HepG2 (cell line): ENCODE results near the gene SPEM2. TPM values are rescaled to one million over a fixed set of nuclear protein-coding genes. Genes with fewer than 3 reads are reported as not detected.
A peak's percentile ranks its signal among the peaks of the same experiment; 100 is the strongest.

ENCODE experiments used
- ATAC-seq: fragments of 200-7000 bp; cut with Tn5 transposase; 3 replicates; pipeline ENCODE4 v1.9.1; 2020; ENCODE audit warnings: mild to moderate bottlenecking, moderate library complexity
- BruUV-seq: library from RNA; stranded (reverse); fragments of 400-500 nt; replicated peaks from 2 replicates; lab custom pipeline; 2021; lab: Mats Ljungman, UMichigan
- CTCF ChIA-PET: fragments of 300-600 bp; formaldehyde crosslinking; extraction: SDS; loops from one replicate; lab custom pipeline; 2021; ENCODE audit warnings: low total read pairs, inconsistent platforms, low intra/inter-chr PET ratio; lab: Yijun Ruan, JAX
- POLR2A ChIA-PET: fragments of 350-600 bp; sonication (Branson Sonifier 250); formaldehyde crosslinking; loops from one replicate; lab custom pipeline; 2020; ENCODE audit warnings: antibody characterized with exemption, inconsistent platforms; lab: Yijun Ruan, JAX
- DNase-seq: peaks from one replicate; pipeline ENCODE4 v3.0.0-alpha.2; 2015; ENCODE audit warnings: low spot score
- FAIRE-seq: peaks from 3 replicates; lab custom pipeline; 2011; peaks lifted over from hg19 to GRCh38; lab: Jason Lieb, UNC
- H2AFZ ChIP-seq: one replicate; pipeline ENCODE4 v1.6.1; 2011; ENCODE audit warnings: low read length, inconsistent platforms
- H3K27ac ChIP-seq: fragments of 300-600 bp; 3 replicates; pipeline ENCODE4 v1.8.0; 2011; ENCODE audit warnings: mixed run types, mild to moderate bottlenecking, mixed read lengths, low read length, inconsistent platforms; ENCODE audit not compliant: insufficient read depth; ENCODE audit errors: extremely low read length
- H3K27me3 ChIP-seq, 2 experiments: fragments of 200-600 bp in 1 of 2; 2 replicates in 1 of 2; 3 replicates in 1 of 2; pipeline versions ENCODE4 v1.6.0 to v1.8.0; 2011; ENCODE audit warnings: low read length in 2 of 2, mild to moderate bottlenecking in 2 of 2, moderate library complexity in 2 of 2, inconsistent platforms in 1 of 2; ENCODE audit not compliant: insufficient read depth in 2 of 2, control insufficient read depth in 1 of 2
- H3K36me3 ChIP-seq, 2 experiments: fragments of 200-600 bp in 1 of 2; replicated peaks in 1 of 2; 2 replicates in 1 of 2; 3 replicates in 1 of 2; pipeline versions ENCODE4 v1.5.1 to v1.8.0; 2011; ENCODE audit warnings: low read length in 2 of 2, inconsistent platforms in 1 of 2; ENCODE audit not compliant: insufficient read depth in 2 of 2, control insufficient read depth in 1 of 2
- H3K4me1 ChIP-seq: 2 replicates; pipeline ENCODE4 v1.5.1; 2012; ENCODE audit warnings: low read length, inconsistent platforms; ENCODE audit not compliant: insufficient read depth
- H3K4me2 ChIP-seq: 2 replicates; pipeline ENCODE4 v1.6.0; 2011; ENCODE audit warnings: low read depth, low read length, inconsistent platforms
- H3K4me3 ChIP-seq, 3 experiments: fragments of 200-600 bp in 1 of 3; sonication (generic), shearing (Covaris generic) in 1 of 3; replicated peaks in 1 of 3; 2 replicates each; pipeline ENCODE4 v1.5.1; 2011 to 2016; ENCODE audit warnings: low read length in 3 of 3, inconsistent platforms in 2 of 3, low read depth in 2 of 3, mild to moderate bottlenecking in 2 of 3, control low read depth in 1 of 3, mixed read lengths in 1 of 3; ENCODE audit not compliant: insufficient read depth in 1 of 3
- H3K79me2 ChIP-seq: one replicate; pipeline ENCODE4 v1.6.1; 2011; ENCODE audit warnings: low read length, inconsistent platforms; ENCODE audit not compliant: insufficient read depth
- H3K9ac ChIP-seq: 2 replicates; pipeline ENCODE4 v1.6.0; 2011; ENCODE audit warnings: mild to moderate bottlenecking, low read depth, low read length, inconsistent platforms; ENCODE audit not compliant: insufficient read depth
- H3K9me3 ChIP-seq: 2 replicates; pipeline ENCODE4 v1.5.1; 2012; ENCODE audit warnings: mild to moderate bottlenecking, low read length
- H4K20me1 ChIP-seq: 2 replicates; pipeline ENCODE4 v1.6.0; 2011; ENCODE audit warnings: inconsistent platforms, mild to moderate bottlenecking, low read length, moderate library complexity; ENCODE audit not compliant: insufficient read depth
- AGO2 ChIP-seq: fragments of 200-400 bp; formaldehyde crosslinking; optimal IDR thresholded peaks from 2 replicates; pipeline ENCODE3; 2017; ENCODE audit warnings: mild to moderate bottlenecking, low read depth, low read length, moderate library complexity
- CHD4 ChIP-seq: fragments of 200-600 bp; sonication (generic); IDR thresholded peaks from 2 replicates; pipeline ENCODE4 v1.7.0; 2017; ENCODE audit warnings: mild to moderate bottlenecking, low read length, borderline replicate concordance
- SMARCE1 ChIP-seq: fragments of 450-650 bp; IDR thresholded peaks from 2 replicates; pipeline ENCODE4 v1.6.1; 2017; ENCODE audit warnings: borderline replicate concordance
- TRIM24 ChIP-seq: sonication (generic); formaldehyde crosslinking; IDR thresholded peaks from 2 replicates; pipeline ENCODE4 v1.8.0; 2022; ENCODE audit warnings: mild to moderate bottlenecking, missing genetic modification reagents
- ZNF180 ChIP-seq: sonication (generic); formaldehyde crosslinking; IDR thresholded peaks from 2 replicates; pipeline ENCODE4 v1.4.0; 2020; ENCODE audit warnings: low read depth, missing genetic modification reagents, borderline replicate concordance
- ZNF263 ChIP-seq: sonication (generic); formaldehyde crosslinking; IDR thresholded peaks from 2 replicates; pipeline ENCODE4 v1.4.0; 2020; ENCODE audit warnings: missing genetic modification reagents
- WGBS: methylation state at CpG from one replicate; pipeline ENCODE4 v1.1.6; 2017; ENCODE audit warnings: low lambda C conversion rate; 5-methylcytosine and 5-hydroxymethylcytosine counted together
- in situ Hi-C: cut with HindIII; loops from 2 replicates; pipeline ENCODE4 v1.10.0; 2017; ENCODE audit warnings: low pct_unique_long_range_greater_than_20kb; ENCODE audit not compliant: extremely low pct_ligation_motif_present
- intact Hi-C: fragments of 100-400 bp; cut with micrococcal nuclease; formaldehyde crosslinking; loops from one replicate; pipeline ENCODE4 v1.10.0; 2022; ENCODE audit not compliant: unreplicated experiment
- polyA plus RNA-seq, 8 experiments: library from polyadenylated mRNA; depleted of rRNA in 3 of 8; stranded (reverse) in 7 of 8; unstranded in 1 of 8; fragments of >200 nt; fragmentation: Illumina TruSeq in 4 of 8; extraction: Trizol in 4 of 8; gene quantifications; 2 replicates each; pipeline versions ENCODE4 v1.2.1 to v1.2.3, GENCODE V29; 2011 to 2016; ENCODE audit warnings: low read depth in 4 of 8, missing spikeins in 1 of 8, mixed read lengths in 1 of 8; ENCODE audit not compliant: insufficient read depth in 1 of 8
- total RNA-seq, 5 experiments: library from RNA; depleted of rRNA; stranded (reverse); fragments of >200 nt; fragmentation: Illumina TruSeq; extraction: Trizol; gene quantifications; 2 replicates each; pipeline ENCODE4 v1.2.3, GENCODE V29; 2016; ENCODE audit warnings: low read depth in 1 of 5
- TF ChIP-seq, protein P1 (sequence below): sonication (generic); formaldehyde crosslinking; IDR thresholded peaks from 2 replicates; pipeline ENCODE4 v1.4.0; 2020; ENCODE audit warnings: mild to moderate bottlenecking, missing genetic modification reagents, borderline replicate concordance

The SPEM2 gene
- total and polyA plus RNA-seq, 2 of the 13 experiments (the other 11 are each of a cell fraction or from before 2014, with no cell fraction given) = not detected

DNA sequence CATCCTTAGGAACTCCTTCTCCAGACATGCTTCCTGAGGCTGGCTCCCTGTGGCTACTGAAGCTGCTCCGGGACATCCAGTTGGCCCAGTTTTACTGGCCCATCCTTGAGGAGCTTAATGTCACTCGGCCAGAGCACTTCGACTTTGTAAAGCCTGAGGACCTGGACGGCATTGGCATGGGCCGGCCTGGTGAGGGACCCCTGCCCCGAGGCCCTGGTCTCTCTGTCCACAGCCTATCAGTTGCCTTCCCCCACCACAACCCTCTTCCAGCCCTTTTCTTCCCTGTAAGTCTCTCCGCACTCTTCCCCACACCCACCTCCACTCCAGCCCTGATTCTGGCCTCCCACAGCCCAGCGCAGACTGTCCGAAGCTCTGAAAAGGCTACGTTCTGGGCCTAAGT lies 42.5 kb upstream of the SPEM2 start (continued):
- TF ChIP-seq, protein P1, sequence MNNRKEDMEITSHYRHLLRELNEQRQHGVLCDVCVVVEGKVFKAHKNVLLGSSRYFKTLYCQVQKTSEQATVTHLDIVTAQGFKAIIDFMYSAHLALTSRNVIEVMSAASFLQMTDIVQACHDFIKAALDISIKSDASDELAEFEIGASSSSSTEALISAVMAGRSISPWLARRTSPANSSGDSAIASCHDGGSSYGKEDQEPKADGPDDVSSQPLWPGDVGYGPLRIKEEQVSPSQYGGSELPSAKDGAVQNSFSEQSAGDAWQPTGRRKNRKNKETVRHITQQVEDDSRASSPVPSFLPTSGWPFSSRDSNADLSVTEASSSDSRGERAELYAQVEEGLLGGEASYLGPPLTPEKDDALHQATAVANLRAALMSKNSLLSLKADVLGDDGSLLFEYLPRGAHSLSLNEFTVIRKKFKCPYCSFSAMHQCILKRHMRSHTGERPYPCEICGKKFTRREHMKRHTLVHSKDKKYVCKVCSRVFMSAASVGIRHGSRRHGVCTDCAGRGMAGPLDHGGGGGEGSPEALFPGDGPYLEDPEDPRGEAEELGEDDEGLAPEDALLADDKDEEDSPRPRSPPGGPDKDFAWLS (CRISPR knock-in tag) = no peak
- TF ChIP-seq ZNF263 = no peak
- no peak for TF ChIP-seq SMARCE1
- TF ChIP-seq TRIM24 (CRISPR knock-in tag) = no peak
- no peak for TF ChIP-seq ZNF180 (CRISPR knock-in tag)

DNA sequence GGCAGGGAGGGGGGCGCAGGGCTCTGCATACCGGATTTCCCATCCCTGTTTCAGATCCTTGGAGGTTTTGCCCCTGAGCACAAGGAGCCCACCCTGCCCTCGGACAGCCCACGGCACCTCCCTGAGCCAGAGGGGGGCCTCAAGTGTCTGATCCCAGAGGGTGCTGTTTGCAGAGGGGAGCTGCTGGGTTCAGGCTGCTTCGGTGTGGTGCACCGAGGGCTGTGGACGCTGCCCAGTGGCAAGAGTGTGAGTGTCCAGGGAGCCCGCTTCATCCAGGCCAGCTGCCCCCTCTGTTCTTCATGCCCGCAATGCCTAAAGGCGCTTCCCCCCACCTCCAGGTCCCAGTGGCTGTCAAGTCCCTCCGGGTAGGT lies 42.1 kb upstream of the SPEM2 start:
- no peak for FAIRE-seq
- Histone ChIP-seq H3K4me1 (peaks cover 21% of the 10 kb centered on the region), H3K9ac (no peak overlapping the region), H3K27me3 (peaks cover 0 to 7% of the 10 kb centered on the region in 2 experiments; a peak in 1 of 5 replicates), H3K9me3 (peaks cover 4% of the 10 kb centered on the region; the same call in 1 of the 2 replicates), H3K27ac (no peak overlapping the region), H3K4me3 (no peak overlapping the region), H3K4me2 (no peak overlapping the region), H2AFZ (no peak overlapping the region), H4K20me1 (no peaks in the 10 kb centered on the region), H3K79me2 (no peaks in the 10 kb centered on the region), H3K36me3 (no peaks in the 10 kb centered on the region)
- ChIA-PET CTCF (no interaction called here), POLR2A (interaction anchor here (1.6 kb wide), 1 partner anchor 21 kb away, joined by 4 read pairs; the partner anchor contains the start of gene TMEM256)
- TF ChIP-seq CHD4 = no peak
- TF ChIP-seq AGO2 = peak; percentile 28
- 100% methylated on average over 10 of the region's 11 CpGs for WGBS
- BruUV-seq = no TSS peak
- in situ Hi-C loops = no loop called here
- intact Hi-C loops = no loop called here
- no peak for DNase-seq
- ATAC-seq = no peak
